Endothelial cell (in vitro differentiated cells): ENCODE measurements around the gene TPPP2. TPM values are rescaled to one million over a fixed set of nuclear protein-coding genes. Genes with fewer than 3 reads are reported as not detected.
A peak's percentile ranks its signal among the peaks of the same experiment; 100 is the strongest.

Experiments
- DNase-seq: peaks from one replicate; pipeline ENCODE4 v3.0.0; 2021; ENCODE audit warnings: low spot score
- H3K27ac Mint-ChIP-seq: one replicate; pipeline ENCODE4 v1.8.0; 2021; ENCODE audit warnings: mixed read lengths, inconsistent platforms; ENCODE audit not compliant: unreplicated experiment
- H3K27me3 Mint-ChIP-seq: one replicate; pipeline ENCODE4 v1.8.0; 2021; ENCODE audit warnings: mild to moderate bottlenecking, moderate library complexity, mixed read lengths, inconsistent platforms; ENCODE audit not compliant: unreplicated experiment
- H3K36me3 Mint-ChIP-seq: one replicate; pipeline ENCODE4 v1.8.0; 2021; ENCODE audit warnings: mild to moderate bottlenecking, low read depth, mixed read lengths, inconsistent platforms; ENCODE audit not compliant: unreplicated experiment
- H3K4me1 Mint-ChIP-seq: one replicate; pipeline ENCODE4 v1.8.0; 2021; ENCODE audit warnings: mild to moderate bottlenecking, mixed read lengths, inconsistent platforms; ENCODE audit not compliant: unreplicated experiment
- H3K4me3 Mint-ChIP-seq: one replicate; pipeline ENCODE4 v1.8.0; 2021; ENCODE audit warnings: mild to moderate bottlenecking, mixed read lengths, inconsistent platforms; ENCODE audit not compliant: unreplicated experiment
- H3K9me3 Mint-ChIP-seq: one replicate; pipeline ENCODE4 v1.8.0; 2021; ENCODE audit warnings: mixed read lengths, inconsistent platforms; ENCODE audit not compliant: unreplicated experiment
- total RNA-seq: library from RNA; stranded (reverse); fragmentation: NEBNext Ultra II Directional; extraction: Animal tissue kit (Norgen Biotek cat#: 25700); gene quantifications from one replicate; pipeline ENCODE4 v1.2.1, GENCODE V29; 2021; ENCODE audit not compliant: unreplicated experiment
- TF ChIP-seq, protein P1 (sequence below): fragments of 200-600 bp; sonication (generic); IDR thresholded peaks from one replicate; pipeline ENCODE4 v1.5.0; 2021; ENCODE audit warnings: antibody characterized with exemption; ENCODE audit not compliant: unreplicated experiment

The TPPP2 gene
- total RNA-seq, 1 donor from 2014 or later = 0.62 TPM

DNA sequence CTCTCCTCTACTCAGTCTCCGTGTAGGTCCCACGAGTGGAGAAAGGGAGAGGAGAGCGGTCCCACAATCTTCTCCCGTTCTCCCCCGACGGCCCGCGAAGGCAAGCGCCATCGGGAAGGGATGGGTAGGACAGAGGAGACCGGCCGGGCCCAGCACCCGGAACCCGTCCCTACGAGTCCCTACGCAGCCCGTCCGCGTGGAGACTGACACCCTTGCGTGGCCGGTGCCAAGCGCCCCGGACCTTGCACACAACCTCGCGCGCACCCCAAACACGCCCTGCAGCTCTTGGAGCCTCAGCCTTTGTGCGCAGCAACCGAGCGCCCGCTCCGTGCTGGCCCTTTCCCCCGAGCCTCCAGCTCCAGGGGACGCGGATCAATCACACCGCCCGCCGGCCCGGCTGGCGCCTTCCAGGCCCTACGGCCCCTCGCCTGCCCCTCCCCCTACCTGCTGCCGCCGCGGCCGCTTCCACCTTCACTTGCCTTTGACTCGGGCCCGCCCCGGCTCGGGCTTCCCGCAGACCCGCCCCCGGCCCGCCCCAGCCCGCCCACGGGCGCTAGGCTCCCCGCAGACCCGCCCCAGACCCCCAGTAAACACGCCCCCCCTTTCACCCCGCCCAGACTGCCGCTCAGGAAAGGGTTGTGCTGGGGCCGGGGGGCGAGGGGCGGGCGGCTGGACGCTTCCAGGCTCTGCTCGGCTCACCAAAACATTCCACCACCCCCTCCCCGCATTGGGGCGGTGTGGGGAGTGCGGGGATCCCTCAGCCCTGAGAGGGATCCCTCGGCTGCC is 5.2 kb upstream of the TPPP2 start, which contains the start of gene NDRG2:
Gene NDRG2 (minus strand): TSS at position 477 of the 786 bp plus-strand sequence. CDS start 1,746 bp downstream, outside the sequence.
- DNase-seq = peak; percentile 73
- peak within 1 kb of the TSS; percentile 89 for H3K4me3 Mint-ChIP-seq

DNA sequence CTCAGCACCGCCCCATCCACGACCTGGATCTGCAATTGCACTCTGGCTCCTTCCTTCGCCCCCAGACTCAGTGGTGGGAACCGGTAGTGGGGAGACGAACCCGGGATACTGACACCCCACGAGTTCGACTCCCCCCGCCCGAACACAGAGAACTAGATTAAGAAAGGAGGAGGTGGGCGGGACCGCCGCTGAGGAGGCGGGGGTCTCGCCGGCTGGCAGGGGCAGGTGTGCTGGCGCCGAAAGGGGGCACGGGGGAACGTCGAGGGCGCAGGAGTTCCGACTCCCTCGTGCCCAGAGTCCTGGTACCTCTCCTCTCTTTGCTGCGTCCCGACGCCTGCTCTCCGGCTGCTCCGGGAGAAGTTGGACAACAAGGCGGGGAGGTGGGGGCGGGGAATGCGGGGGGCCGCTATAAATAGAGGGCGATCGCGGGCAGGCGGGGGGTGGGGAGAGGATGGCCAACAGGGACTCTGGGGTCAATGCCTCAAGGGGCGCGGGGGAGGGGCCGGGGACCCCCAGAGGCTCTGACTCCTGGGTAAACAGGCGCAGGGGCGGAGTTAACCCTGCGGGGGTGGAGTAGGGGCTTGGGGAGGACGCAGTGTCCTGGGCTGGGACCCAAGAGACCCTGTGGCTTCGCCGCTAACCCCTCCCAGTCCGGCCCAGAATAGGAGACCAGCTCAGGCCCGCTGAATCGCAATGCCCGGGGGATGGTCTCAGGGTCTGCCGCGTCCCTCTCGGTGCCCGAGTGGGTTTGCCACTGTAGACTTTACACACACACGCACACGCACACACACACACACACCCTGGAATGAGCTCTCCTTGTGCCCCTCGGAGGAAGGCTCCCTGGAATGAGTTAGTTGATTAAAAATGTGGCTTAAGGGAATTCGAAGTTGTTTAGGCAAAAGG is 4.4 kb upstream of the TPPP2 start:
- H3K36me3 Mint-ChIP-seq = peaks cover 18% of the 10 kb centered on the region
- peaks cover 30% of the 10 kb centered on the region for H3K4me1 Mint-ChIP-seq
- H3K27ac Mint-ChIP-seq = no peak overlapping the region
- H3K9me3 Mint-ChIP-seq = no peaks in the 10 kb centered on the region
- H3K4me3 Mint-ChIP-seq = peak overlapping the region; percentile 89
- DNase-seq = peak; percentile 21
- TF ChIP-seq, protein P1, sequence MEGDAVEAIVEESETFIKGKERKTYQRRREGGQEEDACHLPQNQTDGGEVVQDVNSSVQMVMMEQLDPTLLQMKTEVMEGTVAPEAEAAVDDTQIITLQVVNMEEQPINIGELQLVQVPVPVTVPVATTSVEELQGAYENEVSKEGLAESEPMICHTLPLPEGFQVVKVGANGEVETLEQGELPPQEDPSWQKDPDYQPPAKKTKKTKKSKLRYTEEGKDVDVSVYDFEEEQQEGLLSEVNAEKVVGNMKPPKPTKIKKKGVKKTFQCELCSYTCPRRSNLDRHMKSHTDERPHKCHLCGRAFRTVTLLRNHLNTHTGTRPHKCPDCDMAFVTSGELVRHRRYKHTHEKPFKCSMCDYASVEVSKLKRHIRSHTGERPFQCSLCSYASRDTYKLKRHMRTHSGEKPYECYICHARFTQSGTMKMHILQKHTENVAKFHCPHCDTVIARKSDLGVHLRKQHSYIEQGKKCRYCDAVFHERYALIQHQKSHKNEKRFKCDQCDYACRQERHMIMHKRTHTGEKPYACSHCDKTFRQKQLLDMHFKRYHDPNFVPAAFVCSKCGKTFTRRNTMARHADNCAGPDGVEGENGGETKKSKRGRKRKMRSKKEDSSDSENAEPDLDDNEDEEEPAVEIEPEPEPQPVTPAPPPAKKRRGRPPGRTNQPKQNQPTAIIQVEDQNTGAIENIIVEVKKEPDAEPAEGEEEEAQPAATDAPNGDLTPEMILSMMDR = no peak
- peaks cover 10% of the 10 kb centered on the region for H3K27me3 Mint-ChIP-seq

More for the DNA sequence above, 5.2 kb upstream of the TPPP2 start, which contains the start of gene NDRG2:
- H3K4me1 Mint-ChIP-seq = peaks cover 32% of the 10 kb centered on the region
- H3K27ac Mint-ChIP-seq = peak within 1 kb of the TSS; percentile 74
- H3K36me3 Mint-ChIP-seq = peaks cover 18% of the 10 kb centered on the region
- TF ChIP-seq, protein P1 = no peak
- H3K9me3 Mint-ChIP-seq = no peaks in the 10 kb centered on the region
- H3K27me3 Mint-ChIP-seq = peaks cover 10% of the 10 kb centered on the region

DNA sequence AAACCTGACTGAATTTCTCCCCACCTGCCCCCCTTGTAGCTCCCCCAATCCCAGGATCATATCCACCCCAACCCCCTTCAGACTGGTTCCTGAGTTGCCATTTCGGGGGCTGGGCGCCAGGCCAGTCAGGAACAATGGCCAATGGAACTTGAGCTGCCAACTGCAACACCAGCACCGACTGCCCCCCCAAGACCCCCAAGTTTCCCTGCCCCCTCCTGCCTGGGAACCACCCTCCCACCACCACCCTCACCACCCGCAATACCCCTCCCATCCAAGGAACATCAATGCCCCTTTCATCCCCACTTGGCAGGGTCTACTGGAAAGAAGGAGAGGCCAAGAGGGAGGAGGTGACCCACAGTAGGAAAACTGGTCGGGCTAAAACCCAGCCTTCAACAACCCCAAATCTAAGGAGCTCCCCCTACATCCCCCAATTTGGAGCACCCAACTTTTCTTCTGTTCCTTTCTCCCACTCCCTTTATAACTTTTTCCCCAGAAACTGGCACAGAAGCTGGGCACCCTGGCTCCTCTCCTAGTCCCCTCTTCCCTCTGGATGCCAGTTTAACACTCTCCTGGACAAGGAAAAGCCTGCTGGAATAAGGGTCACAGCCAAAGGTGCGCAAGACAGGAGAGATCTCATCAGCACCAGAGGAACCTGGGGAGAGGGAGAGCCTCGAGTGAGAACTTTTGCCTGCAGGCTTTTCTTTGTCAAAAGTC is 3.6 kb upstream of the TPPP2 start:
- TF ChIP-seq, protein P1 = no peak
- DNase-seq = no peak
- H3K4me3 Mint-ChIP-seq = peak overlapping the region; percentile 84
- no peak overlapping the region for H3K27ac Mint-ChIP-seq
- no peaks in the 10 kb centered on the region for H3K9me3 Mint-ChIP-seq
- peaks cover 10% of the 10 kb centered on the region for H3K27me3 Mint-ChIP-seq
- peaks cover 29% of the 10 kb centered on the region for H3K4me1 Mint-ChIP-seq
- peaks cover 15% of the 10 kb centered on the region for H3K36me3 Mint-ChIP-seq

DNA sequence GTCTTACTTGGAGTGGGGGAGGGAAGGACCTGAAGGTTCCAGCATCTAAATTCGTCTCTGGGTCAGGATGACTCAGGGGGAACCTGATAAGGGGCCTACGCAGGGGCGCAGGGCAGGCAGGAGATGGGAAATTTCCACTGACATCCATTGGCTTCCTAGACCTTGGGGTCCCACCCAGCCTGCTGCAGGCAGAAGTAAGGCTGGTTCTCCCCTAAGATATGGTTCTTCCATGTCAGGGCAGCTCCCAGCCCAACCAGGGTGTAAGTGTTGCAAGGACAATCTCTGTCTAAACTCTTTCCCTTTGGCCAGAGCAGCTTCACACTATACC is 3.1 kb upstream of the TPPP2 start:
- Mint-ChIP-seq H3K27ac (no peak overlapping the region), H3K36me3 (peaks cover 9% of the 10 kb centered on the region), H3K4me1 (peaks cover 28% of the 10 kb centered on the region), H3K4me3 (no peak overlapping the region), H3K9me3 (no peaks in the 10 kb centered on the region), H3K27me3 (peaks cover 14% of the 10 kb centered on the region)
- no peak for DNase-seq
- TF ChIP-seq, protein P1 = no peak
